Measurements from ENCODE around the gene TBC1D22A. TPM values are rescaled to one million over a fixed set of nuclear protein-coding genes. Genes with fewer than 3 reads are reported as not detected.

TBC1D22A gene
- total and polyA plus RNA-seq, 2 experiments from 2014 or later: 9.6 to 13.3 TPM

DNA sequence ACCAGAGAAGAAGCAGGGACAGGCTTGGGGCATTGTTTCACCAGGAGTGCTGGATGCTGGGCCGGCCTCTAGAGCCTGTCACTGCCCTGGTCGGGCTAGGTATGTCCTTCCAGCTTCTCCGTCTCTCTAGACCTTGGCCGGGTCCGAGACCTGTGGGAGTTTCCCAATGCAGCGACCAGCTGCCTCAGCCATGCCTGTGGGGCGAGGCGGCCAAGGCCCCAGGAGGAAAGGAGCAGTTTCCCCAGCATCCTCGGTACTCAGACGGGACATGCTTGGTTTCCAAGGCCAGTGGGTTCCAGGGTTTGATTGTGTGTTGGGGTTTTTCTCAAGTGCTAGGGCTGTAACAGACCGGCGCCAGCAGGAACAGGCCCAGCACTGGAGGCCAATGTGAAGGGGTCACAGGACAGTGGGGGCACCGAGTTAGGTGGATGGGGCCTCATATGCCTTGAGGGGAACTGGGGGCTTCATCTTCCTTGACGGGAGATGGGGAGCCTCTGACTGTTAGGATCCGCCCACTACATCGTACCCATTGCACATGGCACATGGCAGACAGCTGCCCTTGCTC is 339.0 kb downstream of the TBC1D22A start:
- Histone ChIP-seq H3K4me1 (ENCODE audit: insufficient read depth) (peaks cover 10% of the 10 kb centered on the region), H3K27me3 (ENCODE audit: insufficient read depth) (no peaks in the 10 kb centered on the region), H3F3A (replicated peaks; ENCODE audit: low read depth) (no peaks in the 10 kb centered on the region), H3K27ac (ENCODE audit: low read depth) (no peak overlapping the region), H3K79me2 (replicated peaks; ENCODE audit: insufficient read depth) (no peaks in the 10 kb centered on the region), H3K36me3 (ENCODE audit: insufficient read depth) (no peaks in the 10 kb centered on the region), H3K4me2 (no peak overlapping the region), H3K4me3 (no peak overlapping the region), H3K9me2 (ENCODE audit: insufficient read depth) (no peaks in the 10 kb centered on the region), H2AFZ (no peak overlapping the region), H4K20me1 (replicated peaks; ENCODE audit: insufficient read depth) (no peaks in the 10 kb centered on the region)
- Mint-ChIP-seq H3K27ac (peak overlapping the region; percentile 75), H3K4me3 (no peak overlapping the region), H3K4me1 (peaks cover 37% of the 10 kb centered on the region), H3K9me3 (no peaks in the 10 kb centered on the region; the same call in 2 of the 3 replicates), H3K27me3 (ENCODE audit: insufficient read depth, low read depth, poor library complexity) (peaks cover 12% of the 10 kb centered on the region), H3K36me3 (ENCODE audit: low read depth) (no peaks in the 10 kb centered on the region; the same call in 2 of the 3 replicates)
- DNase-seq (ENCODE audit: low spot score) (no peak), ATAC-seq (no peak)
- TF ChIP-seq ZNF331 (CRISPR knock-in tag; IDR thresholded peaks at IDR 0.05; ENCODE audit: low read depth) (no peak), NANOG (IDR thresholded peaks at IDR 0.05; ENCODE audit: borderline replicate concordance) (no peak), ZNF114 (CRISPR knock-in tag; IDR thresholded peaks at IDR 0.05) (no peak), JUNB (IDR thresholded peaks at IDR 0.05; ENCODE audit: unreplicated experiment) (no peak), EZH2phosphoT487 (IDR thresholded peaks at IDR 0.05; ENCODE audit: unreplicated experiment) (no peak), POLR2AphosphoS5 (IDR thresholded peaks at IDR 0.05; ENCODE audit: low read depth) (no peak), STAT1 (IDR thresholded peaks at IDR 0.05; ENCODE audit: unreplicated experiment) (no peak)
- TF ChIP-seq, protein P1, sequence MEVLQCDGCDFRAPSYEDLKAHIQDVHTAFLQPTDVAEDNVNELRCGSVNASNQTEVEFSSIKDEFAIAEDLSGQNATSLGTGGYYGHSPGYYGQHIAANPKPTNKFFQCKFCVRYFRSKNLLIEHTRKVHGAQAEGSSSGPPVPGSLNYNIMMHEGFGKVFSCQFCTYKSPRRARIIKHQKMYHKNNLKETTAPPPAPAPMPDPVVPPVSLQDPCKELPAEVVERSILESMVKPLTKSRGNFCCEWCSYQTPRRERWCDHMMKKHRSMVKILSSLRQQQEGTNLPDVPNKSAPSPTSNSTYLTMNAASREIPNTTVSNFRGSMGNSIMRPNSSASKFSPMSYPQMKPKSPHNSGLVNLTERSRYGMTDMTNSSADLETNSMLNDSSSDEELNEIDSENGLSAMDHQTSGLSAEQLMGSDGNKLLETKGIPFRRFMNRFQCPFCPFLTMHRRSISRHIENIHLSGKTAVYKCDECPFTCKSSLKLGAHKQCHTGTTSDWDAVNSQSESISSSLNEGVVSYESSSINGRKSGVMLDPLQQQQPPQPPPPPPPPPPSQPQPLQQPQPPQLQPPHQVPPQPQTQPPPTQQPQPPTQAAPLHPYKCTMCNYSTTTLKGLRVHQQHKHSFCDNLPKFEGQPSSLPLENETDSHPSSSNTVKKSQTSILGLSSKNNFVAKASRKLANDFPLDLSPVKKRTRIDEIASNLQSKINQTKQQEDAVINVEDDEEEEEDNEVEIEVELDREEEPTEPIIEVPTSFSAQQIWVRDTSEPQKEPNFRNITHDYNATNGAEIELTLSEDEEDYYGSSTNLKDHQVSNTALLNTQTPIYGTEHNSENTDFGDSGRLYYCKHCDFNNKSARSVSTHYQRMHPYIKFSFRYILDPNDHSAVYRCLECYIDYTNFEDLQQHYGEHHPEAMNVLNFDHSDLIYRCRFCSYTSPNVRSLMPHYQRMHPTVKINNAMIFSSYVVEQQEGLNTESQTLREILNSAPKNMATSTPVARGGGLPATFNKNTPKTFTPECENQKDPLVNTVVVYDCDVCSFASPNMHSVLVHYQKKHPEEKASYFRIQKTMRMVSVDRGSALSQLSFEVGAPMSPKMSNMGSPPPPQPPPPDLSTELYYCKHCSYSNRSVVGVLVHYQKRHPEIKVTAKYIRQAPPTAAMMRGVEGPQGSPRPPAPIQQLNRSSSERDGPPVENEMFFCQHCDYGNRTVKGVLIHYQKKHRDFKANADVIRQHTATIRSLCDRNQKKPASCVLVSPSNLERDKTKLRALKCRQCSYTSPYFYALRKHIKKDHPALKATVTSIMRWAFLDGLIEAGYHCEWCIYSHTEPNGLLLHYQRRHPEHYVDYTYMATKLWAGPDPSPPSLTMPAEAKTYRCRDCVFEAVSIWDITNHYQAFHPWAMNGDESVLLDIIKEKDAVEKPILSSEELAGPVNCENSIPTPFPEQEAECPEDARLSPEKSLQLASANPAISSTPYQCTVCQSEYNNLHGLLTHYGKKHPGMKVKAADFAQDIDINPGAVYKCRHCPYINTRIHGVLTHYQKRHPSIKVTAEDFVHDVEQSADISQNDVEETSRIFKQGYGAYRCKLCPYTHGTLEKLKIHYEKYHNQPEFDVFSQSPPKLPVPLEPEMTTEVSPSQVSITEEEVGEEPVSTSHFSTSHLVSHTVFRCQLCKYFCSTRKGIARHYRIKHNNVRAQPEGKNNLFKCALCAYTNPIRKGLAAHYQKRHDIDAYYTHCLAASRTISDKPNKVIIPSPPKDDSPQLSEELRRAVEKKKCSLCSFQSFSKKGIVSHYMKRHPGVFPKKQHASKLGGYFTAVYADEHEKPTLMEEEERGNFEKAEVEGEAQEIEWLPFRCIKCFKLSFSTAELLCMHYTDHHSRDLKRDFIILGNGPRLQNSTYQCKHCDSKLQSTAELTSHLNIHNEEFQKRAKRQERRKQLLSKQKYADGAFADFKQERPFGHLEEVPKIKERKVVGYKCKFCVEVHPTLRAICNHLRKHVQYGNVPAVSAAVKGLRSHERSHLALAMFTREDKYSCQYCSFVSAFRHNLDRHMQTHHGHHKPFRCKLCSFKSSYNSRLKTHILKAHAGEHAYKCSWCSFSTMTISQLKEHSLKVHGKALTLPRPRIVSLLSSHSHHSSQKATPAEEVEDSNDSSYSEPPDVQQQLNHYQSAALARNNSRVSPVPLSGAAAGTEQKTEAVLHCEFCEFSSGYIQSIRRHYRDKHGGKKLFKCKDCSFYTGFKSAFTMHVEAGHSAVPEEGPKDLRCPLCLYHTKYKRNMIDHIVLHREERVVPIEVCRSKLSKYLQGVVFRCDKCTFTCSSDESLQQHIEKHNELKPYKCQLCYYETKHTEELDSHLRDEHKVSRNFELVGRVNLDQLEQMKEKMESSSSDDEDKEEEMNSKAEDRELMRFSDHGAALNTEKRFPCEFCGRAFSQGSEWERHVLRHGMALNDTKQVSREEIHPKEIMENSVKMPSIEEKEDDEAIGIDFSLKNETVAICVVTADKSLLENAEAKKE (CRISPR knock-in tag; IDR thresholded peaks at IDR 0.05): no peak
- TF ChIP-seq, protein P2, sequence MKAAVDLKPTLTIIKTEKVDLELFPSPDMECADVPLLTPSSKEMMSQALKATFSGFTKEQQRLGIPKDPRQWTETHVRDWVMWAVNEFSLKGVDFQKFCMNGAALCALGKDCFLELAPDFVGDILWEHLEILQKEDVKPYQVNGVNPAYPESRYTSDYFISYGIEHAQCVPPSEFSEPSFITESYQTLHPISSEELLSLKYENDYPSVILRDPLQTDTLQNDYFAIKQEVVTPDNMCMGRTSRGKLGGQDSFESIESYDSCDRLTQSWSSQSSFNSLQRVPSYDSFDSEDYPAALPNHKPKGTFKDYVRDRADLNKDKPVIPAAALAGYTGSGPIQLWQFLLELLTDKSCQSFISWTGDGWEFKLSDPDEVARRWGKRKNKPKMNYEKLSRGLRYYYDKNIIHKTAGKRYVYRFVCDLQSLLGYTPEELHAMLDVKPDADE (IDR thresholded peaks at IDR 0.05): no peak
- TF ChIP-seq, protein P3, sequence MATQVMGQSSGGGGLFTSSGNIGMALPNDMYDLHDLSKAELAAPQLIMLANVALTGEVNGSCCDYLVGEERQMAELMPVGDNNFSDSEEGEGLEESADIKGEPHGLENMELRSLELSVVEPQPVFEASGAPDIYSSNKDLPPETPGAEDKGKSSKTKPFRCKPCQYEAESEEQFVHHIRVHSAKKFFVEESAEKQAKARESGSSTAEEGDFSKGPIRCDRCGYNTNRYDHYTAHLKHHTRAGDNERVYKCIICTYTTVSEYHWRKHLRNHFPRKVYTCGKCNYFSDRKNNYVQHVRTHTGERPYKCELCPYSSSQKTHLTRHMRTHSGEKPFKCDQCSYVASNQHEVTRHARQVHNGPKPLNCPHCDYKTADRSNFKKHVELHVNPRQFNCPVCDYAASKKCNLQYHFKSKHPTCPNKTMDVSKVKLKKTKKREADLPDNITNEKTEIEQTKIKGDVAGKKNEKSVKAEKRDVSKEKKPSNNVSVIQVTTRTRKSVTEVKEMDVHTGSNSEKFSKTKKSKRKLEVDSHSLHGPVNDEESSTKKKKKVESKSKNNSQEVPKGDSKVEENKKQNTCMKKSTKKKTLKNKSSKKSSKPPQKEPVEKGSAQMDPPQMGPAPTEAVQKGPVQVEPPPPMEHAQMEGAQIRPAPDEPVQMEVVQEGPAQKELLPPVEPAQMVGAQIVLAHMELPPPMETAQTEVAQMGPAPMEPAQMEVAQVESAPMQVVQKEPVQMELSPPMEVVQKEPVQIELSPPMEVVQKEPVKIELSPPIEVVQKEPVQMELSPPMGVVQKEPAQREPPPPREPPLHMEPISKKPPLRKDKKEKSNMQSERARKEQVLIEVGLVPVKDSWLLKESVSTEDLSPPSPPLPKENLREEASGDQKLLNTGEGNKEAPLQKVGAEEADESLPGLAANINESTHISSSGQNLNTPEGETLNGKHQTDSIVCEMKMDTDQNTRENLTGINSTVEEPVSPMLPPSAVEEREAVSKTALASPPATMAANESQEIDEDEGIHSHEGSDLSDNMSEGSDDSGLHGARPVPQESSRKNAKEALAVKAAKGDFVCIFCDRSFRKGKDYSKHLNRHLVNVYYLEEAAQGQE (IDR thresholded peaks at IDR 0.05; ENCODE audit: unreplicated experiment): no peak
- TF ChIP-seq, protein P4, sequence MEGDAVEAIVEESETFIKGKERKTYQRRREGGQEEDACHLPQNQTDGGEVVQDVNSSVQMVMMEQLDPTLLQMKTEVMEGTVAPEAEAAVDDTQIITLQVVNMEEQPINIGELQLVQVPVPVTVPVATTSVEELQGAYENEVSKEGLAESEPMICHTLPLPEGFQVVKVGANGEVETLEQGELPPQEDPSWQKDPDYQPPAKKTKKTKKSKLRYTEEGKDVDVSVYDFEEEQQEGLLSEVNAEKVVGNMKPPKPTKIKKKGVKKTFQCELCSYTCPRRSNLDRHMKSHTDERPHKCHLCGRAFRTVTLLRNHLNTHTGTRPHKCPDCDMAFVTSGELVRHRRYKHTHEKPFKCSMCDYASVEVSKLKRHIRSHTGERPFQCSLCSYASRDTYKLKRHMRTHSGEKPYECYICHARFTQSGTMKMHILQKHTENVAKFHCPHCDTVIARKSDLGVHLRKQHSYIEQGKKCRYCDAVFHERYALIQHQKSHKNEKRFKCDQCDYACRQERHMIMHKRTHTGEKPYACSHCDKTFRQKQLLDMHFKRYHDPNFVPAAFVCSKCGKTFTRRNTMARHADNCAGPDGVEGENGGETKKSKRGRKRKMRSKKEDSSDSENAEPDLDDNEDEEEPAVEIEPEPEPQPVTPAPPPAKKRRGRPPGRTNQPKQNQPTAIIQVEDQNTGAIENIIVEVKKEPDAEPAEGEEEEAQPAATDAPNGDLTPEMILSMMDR (conservative IDR thresholded peaks at IDR 0.05; ENCODE audit: low read depth in 2 of 2): no peak
